ENCODE measurements around the gene CXorf38.

Gene CXorf38

GRCh38 chrX:40647307-40648197 lies at the start of gene CXorf38:
CXorf38 (minus strand) TSS chrX:40647561; CDS start chrX:40647520, 41 bp downstream.
- DNase-seq (ENCODE audit: low read depth): peak; percentile 94

- no peak for DNase-seq (ENCODE audit: low read depth)
Measured at GRCh38 chrX:40694802-40695201, 47.4 kb upstream of the CXorf38 start.

GRCh38 chrX:40688929-40689328 lies 41.6 kb upstream of the CXorf38 start:
- no peak for DNase-seq (ENCODE audit: low read depth)

GRCh38 chrX:40687169-40687568 lies 39.8 kb upstream of the CXorf38 start:
- DNase-seq (ENCODE audit: low read depth): no peak

GRCh38 chrX:40685362-40685918 lies 38.1 kb upstream of the CXorf38 start:
- no peak for DNase-seq (ENCODE audit: low read depth)

- no peak for DNase-seq (ENCODE audit: low read depth)
Measured at GRCh38 chrX:40684092-40684491, 36.7 kb upstream of the CXorf38 start.

GRCh38 chrX:40683245-40683644 lies 35.9 kb upstream of the CXorf38 start:
- no peak for DNase-seq (ENCODE audit: low read depth)

GRCh38 chrX:40671126-40671525 lies 23.8 kb upstream of the CXorf38 start:
- no peak for DNase-seq (ENCODE audit: low read depth)

- no peak for DNase-seq (ENCODE audit: low read depth)
Measured at GRCh38 chrX:40663880-40664630, 16.7 kb upstream of the CXorf38 start.

GRCh38 chrX:40663078-40663740 lies 15.8 kb upstream of the CXorf38 start:
- no peak for DNase-seq (ENCODE audit: low read depth)

- DNase-seq (ENCODE audit: low read depth): no peak
Measured at GRCh38 chrX:40661489-40661888, 14.1 kb upstream of the CXorf38 start.

GRCh38 chrX:40660381-40660780 lies 13.0 kb upstream of the CXorf38 start:
- DNase-seq (ENCODE audit: low read depth): no peak

- DNase-seq (ENCODE audit: low read depth): no peak
Measured at GRCh38 chrX:40653535-40653934, 6.2 kb upstream of the CXorf38 start.

- DNase-seq (ENCODE audit: low read depth): no peak
Measured at GRCh38 chrX:40652664-40653063, 5.3 kb upstream of the CXorf38 start.

- DNase-seq (ENCODE audit: low read depth): peak; percentile 65
Measured at GRCh38 chrX:40651620-40652223, 4.4 kb upstream of the CXorf38 start.

- peak; percentile 33 for DNase-seq (ENCODE audit: low read depth)
Measured at GRCh38 chrX:40646489-40647306, 663 bp downstream of the CXorf38 start.

GRCh38 chrX:40644821-40645358 lies 2.5 kb downstream of the CXorf38 start:
- DNase-seq (ENCODE audit: low read depth): peak; percentile 9

GRCh38 chrX:40644176-40644575 lies 3.2 kb downstream of the CXorf38 start:
- DNase-seq (ENCODE audit: low read depth): no peak

GRCh38 chrX:40637687-40638086 lies 9.7 kb downstream of the CXorf38 start:
- no peak for DNase-seq (ENCODE audit: low read depth)

- no peak for DNase-seq (ENCODE audit: low read depth)
Measured at GRCh38 chrX:40632199-40632598, 15.2 kb downstream of the CXorf38 start.

GRCh38 chrX:40628506-40628905 lies 18.9 kb downstream of the CXorf38 start:
- DNase-seq (ENCODE audit: low read depth): no peak
